ENCODE data around the gene GTF3C2.

DNA sequence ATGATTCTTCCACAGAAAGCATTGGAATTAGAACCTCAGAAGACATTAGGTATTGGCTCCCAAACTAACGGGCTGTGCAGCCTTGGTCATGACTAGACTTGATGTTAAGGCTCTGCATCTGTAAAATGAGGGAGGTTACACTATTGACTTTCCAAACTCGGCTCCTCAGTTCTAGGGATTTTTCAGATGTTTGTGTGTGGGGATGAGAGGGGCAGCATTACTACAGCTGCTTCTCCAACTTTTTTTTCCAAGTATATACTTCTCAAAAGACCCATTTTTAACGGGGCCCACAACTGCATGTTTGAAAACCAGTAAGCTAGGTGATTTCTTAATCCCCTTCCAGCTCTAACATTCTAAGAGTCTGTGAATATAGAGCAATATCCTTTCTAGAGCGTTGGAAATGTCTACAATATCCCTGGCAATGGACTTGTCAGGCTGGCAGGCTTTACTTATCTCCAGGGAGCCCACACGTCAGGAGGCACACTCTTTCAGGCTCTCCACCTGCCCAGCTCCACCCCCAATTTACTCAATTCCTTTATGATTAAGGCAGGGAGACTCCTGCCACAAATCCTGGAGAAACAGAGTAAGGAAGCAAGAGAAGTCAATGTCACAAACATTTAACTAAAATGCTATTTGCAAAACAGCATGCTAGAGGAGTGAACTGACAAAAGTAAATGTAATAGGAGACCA is 32.8 kb downstream of the GTF3C2 start:
- TF ChIP-seq GATA2 (IDR thresholded peaks at IDR 0.05; ENCODE audit: low read depth, low read length) = no peak
- TF ChIP-seq GATA3 (IDR thresholded peaks at IDR 0.05; ENCODE audit: low read depth, low read length) = no peak
